ENCODE measurements around the gene RABGAP1L.

DNA sequence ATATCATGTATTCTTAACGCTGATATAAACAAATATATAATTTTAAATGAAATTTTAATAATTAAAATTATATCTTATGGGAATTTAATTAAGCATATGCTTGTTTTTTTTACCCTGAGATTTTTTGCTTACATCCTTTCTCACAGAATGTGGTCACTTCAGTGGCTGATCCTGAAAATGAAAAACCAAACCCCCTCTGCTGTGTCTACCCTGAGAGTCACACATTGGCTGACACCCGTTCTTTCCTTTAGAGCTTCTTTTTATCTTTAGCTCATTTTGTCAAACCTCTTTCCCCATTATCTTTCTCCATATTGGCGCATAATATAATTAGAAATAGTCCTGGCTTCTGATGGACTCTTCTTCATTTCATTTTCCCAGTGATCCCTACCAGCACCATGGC lies 829.7 kb downstream of the RABGAP1L start:
- TF ChIP-seq POLR2A (IDR thresholded peaks at IDR 0.05; ENCODE audit: low read depth, low read length) (no peak), POLR2AphosphoS5 (IDR thresholded peaks at IDR 0.05; ENCODE audit: low read depth, low read length) (no peak)

All from GM12892 (cell line).